C1 segment of cervical spinal cord (tissue), 14 donors: Measurements from ENCODE around the gene DAPL1.

Experiments
- DNase-seq, 14 donors: peaks; one replicate each; lab custom pipeline; 2025; lab: John Stamatoyannopoulos, UW

Gene DAPL1

DNA sequence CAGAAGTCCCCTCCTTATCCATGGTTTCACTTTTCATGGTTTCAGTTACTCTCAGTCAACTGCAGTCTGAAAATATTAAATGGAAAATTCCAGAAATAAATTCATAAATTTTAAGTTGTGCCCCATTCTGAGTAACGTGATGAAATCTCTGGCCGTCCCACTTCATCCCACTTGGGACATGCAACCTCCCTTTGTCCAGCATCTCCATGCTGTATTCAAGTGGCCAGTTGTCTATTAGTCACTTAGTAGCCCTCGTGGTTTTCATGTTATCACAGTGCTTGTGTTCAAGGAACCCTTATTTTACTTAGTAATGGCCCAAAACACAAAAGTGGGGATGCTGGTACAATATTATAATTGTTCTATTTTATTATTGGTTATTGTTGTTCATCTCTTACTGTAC, 18.0 kb upstream of the DAPL1 start:
- DNase-seq, result no peak

DNA sequence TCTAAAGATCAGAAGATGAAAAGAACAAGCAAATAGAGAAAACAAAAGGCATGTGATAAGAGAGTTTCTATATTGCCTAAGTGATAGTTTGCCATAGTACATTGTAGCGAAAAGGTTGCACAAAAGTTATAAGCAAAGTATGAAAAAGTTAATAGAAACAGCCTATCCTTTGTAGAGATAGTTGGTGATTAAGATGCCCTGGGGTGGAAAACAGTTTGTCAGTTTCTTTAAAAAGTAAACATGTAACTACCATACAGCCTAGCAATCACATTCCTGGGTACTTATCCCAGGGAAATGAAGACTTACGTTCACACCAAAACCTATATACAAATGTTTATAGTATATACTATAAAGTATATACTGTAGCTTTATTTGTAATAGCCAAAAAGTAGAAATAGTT, 16.9 kb upstream of the DAPL1 start:
- DNase-seq, result no peak

DNA sequence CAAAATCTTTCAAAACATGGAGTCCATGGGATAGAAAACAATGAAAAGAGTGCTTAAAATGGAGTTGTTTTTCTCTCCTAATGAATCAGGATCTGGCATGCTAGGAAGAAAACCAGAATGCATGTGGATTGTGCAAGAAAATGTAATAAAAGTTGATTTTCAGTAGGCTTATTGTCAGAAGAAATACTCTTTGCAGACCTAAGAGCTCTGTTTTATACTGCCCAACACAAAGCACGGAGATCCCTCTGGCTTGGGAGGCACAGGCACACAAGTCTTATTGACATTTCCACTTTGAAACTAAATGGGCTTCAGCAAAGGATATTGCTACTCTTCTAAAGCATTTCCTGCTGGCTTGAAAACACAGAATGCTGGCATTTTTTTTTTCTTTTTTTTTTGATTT, 15.5 kb upstream of the DAPL1 start:
- DNase-seq, result no peak

DNA sequence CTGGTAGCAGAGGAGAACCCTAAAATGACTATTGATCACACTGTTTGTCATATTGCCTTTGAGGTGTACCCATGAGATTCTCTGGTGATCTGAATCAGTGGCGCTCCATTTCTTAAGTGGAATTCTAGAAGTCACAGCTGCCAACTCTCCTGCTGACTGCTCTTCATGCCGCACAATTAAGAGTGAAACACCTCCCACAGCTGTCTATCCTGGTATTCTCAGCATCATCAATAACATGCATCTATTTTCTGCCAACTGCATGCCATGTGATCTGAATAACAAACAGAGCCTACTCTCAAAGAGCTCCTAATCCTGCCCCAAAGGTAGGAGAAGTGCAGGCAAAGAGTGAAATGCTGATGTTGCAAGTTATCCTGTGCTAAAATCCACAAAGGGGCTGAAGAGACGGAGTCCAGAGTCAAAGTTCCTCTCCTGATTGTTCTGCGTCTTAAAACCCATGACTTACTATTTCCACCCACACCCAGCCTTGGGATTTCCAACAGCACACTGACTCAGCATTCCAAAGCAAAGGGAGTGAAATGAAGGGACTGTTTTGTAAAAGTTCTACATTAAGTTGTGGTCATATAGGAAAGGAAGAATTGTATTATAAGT, 13.7 kb upstream of the DAPL1 start:
- no peak for DNase-seq

DNA sequence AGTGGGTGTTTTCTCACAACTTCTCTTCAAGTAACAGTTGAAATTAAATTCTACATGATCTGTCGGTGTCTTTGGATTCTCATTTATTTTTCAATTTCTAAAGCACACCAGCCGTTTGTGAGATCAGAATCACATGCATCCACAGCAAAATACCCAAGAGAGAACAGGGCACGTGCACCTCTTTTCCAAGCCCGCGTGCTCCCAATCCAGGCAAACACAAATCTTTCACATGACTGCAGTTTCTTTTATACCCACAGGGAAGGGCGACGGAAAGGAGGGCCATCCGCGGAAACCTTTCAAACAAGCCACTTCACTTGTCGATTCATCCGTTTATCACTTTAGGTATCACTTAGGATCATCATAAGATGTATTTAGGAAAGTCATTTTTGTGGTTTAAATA, 13.0 kb upstream of the DAPL1 start:
- DNase-seq, result no peak

DNA sequence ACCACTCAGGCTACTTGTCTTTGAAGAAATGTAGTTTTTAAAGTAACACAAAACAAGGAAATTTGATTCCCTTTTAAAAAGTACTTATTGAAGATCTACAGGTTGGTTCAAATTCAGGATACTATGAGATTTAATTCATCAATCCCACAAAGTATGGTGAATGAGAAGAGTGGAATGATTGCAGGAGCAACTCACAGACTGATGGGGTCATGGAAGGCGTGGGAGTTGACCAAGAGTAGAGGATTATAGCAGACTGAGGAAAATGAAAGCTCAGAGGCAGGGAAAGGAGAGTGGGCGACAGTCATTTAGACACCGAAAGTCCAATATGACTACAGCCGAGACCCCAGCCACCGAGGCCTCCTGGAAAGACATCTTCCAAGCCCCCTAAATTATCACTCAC, 12.5 kb upstream of the DAPL1 start:
- no peak for DNase-seq

DNA sequence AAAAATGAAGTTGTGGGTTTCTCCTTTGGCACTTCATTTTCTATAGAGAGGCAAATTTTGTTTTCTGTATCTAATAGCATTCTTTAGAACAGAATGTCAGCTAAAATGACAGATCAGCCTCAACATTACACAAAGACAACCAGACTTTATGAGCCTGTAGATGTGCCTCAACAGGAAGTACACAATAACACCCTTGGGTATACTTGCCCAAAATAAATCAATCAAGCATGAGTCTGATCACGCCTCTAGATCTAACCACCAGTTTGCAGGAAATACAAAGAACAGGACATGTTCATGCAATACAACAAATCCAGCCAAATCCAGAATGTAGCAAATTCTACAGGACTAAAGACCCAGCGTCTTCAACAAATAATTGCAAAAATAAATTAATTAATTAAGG, 11.2 kb upstream of the DAPL1 start:
- no peak for DNase-seq

DNA sequence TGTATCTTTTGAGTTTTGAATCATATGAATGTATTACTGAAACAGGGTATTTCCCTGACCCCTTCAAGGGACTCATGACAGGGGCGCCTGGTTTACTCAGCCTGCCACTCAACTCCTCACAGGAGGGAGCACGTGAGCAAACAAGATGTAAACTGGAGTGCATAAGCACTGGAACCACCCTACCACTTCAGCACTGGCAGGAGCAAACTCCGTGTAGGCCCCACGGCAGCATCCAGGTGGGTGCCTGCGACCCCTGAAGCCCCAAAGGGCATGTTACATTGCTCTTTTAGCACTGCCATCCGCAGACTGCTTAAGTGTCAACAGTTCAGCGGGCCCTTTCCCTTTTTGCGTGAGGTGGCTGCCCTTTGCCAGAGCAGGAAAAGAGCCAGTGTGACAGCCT, 8.2 kb upstream of the DAPL1 start:
- no peak for DNase-seq

DNA sequence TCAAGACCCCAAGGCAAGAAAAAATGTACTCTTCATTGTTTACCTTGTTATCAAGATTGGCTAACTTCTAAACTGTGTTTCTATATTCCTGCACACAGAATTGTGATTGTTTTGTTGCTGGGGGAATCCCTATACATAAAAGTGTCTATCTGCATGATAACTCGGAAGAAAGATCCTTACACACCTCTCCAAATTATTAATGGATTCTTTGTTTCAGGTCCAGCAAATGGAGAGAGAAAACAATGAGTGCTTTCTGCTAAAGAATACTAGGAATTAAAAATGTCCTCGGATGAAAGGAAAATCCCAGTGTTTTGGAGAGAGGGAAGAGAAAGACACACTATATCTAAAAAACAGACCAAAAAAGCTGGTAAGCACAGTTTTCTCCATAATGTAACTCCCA, 6.2 kb upstream of the DAPL1 start:
- no peak for DNase-seq

DNA sequence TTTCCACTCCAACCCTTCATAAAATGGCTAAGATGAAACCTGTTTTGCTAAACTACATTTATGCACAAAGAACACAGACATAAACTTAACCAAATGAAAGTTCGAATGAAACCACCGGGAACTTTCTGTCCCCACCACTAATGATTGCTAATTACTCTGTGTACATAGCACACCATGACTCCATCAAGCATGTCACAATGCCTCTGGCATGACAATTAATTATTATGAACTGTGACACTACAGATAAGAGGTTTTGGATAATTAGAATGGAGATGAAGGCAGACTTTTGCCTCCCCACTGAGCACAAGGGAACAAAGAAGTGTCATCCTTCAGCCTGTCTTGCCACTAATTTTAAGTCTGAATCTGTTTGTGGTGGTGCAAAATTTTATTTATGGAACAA, 1.5 kb downstream of the DAPL1 start:
- peak in 1 of 14 donors; percentile 3 for DNase-seq

DNA sequence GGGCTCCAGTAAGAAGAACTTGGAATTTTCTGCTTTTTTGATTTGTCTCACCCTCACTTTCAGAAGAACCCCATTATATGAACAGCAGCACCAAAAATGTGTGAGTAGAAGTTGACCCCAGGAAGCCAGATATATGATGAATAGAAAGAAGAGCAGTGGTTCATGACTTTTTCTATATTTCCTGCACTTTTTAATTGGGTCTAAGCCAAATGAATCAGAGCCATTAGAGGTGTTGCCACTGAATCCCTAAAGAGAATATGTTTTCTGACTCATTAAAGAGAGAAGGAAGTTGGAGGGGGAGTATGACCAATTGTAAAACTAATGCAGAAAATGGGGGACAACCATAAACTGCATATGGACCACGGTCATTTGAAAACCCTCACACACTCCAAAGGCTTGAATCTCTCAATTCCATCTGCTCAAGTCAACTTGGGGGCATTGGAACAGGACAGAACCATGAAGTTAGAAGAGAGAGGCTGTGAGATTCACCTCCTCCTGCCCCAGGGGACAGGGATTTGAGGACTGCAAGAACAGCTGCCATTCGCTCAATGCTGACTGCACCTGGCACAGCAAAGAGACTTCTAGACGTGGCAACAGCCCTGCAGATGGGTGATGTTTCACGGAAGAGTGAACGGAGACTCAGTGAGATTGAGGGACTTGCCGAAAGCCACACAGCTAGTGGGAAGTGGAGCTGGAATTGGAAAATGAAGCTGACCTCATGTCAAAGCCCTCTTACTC, 3.0 kb downstream of the DAPL1 start:
- no peak for DNase-seq

DNA sequence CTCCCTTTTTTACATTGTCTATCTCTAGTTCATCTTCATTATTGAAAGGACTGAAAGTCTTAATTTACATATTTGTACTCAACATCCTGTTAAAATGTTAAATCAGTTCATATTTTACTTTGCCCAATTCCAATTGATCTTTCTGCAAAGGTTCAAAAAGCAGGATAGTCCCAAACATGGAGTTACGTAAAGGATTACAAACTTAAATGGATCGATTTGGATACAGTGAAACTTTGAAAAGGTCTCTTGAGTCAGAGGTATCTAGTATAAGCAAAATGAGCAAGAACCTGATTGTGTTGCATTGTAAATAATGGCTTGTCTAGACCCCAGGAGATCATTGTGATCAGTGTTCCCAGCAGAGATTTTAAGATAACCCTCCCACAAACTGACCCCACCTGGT, 4.1 kb downstream of the DAPL1 start:
- no peak for DNase-seq

DNA sequence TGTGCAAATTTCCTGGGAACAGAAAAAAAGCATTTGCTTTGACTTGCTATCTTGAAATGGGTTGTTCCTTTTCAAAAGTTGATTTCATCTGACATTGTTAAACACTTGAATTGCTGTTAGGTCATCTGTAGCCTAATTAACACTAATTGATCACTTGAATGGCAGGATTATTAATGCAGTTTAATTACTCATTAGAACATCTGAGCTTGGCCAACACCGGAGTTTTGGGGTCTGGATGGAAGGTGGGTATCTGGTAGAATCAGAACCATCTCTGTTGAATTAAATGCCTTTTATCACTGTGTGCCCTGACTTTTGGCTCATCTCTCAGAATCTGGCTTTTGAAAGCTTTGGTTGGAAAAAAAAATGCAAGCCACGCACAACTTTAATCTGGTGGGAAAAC, 8.4 kb downstream of the DAPL1 start:
- no peak for DNase-seq

DNA sequence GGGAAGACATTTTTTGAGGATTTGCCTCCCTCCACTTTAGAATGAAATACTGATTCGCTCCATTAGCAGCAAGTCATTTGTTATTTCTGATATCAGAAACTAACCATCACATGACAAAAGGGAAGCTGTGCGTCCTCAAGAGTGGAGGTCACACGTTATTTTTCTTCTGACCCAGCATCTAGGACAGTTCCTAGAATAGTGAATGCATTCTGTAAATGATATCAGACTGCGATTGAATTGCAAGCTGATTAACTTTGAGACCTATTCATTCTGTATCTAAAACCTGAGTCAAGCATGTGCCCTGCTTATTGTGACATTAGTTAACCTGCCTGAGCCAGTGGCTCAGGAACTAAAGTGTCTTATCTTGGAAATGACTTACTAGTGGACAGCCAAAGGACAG, 10.1 kb downstream of the DAPL1 start:
- no peak for DNase-seq

DNA sequence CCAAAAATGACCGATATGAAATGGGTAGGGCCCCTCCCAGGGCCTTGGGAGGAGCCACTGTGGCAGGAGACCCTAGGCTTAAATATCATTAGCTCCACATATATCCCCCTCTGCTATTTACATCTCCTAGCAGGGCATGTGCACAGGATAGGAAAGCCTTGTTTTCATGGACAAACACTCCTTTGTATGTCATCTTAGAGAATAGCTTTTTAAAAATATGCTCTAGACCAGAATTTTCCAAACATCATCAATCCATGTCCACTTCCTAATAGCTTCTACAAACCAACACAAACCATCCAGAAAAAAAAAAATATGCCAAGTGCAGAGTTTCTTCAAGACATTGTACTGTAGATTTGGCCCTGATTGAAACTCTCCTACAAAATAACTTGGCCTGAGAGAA, 10.8 kb downstream of the DAPL1 start:
- DNase-seq, result no peak

DNA sequence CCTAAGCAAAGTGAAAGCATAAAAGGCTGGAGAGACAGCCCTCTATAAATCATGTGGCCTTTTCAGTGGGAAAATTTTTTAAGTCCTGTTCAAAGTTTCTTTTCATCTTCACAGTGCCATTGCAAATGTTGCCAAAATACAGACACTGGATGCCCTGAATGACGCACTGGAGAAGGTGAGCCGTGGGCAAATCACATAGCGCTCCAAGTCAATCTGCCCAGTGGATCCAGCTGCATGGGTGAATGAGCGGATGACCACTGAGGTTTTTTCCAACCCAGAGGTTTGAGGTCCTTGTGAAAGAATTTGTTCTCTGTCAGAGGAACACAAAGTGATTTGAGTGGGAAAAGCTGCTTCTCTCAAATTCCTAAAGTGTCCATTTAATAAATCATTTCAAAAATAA, 11.8 kb downstream of the DAPL1 start:
- DNase-seq, result no peak

DNA sequence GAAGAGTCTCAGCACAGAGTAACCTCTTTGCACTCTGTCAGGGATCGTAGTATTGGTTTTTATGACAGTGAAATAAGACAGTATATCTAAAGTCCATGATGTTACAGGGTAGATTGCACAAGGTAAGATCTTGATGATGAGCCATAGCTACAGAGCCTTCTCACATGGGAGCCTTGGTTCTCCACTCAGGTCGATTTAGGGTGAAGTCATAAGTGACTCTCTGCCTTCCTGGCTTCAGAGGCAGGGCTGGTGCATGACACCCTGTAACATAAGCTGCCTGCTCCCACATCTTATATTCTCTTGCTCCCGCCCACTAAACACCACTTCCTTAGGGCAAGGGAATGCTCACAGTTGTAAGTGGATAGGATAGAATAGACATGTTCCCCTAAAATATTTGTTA, 13.3 kb downstream of the DAPL1 start:
- DNase-seq, result no peak

DNA sequence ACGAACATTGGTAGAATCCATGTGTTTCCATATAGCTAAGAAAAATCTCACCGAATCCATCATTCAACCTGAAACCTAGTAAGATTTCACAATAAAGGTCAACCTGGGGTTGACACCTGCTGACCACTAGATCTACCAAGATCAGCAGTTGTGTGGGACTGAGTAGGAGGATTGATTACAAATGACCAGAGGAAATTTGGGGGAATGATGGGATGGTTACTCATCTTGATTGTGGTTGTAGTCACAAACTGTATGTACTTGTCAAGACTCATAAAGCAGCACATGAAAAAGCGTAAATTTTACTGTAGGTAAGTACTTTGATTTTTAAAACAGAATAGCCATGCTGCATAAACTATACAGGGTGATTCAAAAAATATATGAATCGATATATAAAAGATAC, 14.7 kb downstream of the DAPL1 start:
- no peak for DNase-seq

DNA sequence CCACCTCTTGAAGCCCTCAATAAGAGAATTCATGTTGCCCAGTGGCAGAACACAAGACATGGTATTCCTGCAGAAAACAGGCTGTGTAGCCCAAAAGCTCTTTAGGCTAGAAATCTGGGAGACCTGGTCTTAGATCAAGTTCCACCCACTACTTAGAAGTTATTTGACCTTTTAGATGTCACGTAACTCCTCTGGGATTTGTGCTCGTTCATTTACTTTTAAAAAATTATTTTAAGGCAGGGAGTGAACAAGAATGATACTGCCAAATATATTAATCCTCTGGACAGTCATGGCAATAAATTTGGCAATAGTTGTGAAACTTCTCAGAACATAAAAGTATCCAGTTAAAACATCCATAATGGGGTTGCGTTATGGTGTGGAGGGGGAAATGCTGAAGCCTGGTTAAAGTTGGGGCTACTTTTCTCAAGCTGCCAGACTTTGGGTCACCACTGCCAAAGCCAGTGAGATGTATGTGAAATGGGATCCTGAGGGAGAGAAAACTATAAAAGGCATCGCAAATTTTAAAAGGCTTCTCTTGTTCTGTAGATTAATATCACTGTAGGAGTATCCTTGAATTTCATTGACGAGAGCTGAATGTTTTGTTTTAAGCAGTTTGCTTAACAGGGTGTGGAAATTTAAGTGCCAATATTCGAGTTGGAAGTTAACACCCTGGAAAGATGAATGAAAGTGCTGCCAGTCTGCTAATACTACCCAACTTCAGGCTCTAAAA, 15.8 kb downstream of the DAPL1 start:
- no peak for DNase-seq

DNA sequence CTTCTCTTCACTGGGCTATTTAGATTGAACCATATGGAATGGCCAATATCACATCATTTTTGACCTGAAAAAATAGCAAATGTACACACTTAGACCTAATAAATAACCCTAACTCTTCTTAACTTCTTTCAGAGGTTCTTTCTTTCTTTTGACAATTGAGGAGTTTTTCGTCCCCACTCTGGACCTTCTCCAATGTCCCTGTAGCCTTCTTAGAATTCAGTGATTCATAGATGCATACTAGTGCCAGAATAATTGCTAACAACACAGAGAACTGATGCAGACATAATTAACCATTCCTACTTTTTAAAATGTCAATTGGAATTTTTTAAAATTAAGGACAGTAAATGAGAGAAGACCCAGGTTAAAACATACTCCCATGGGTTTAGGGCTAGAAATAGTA, 20.0 kb downstream of the DAPL1 start:
- DNase-seq, result no peak

DNA sequence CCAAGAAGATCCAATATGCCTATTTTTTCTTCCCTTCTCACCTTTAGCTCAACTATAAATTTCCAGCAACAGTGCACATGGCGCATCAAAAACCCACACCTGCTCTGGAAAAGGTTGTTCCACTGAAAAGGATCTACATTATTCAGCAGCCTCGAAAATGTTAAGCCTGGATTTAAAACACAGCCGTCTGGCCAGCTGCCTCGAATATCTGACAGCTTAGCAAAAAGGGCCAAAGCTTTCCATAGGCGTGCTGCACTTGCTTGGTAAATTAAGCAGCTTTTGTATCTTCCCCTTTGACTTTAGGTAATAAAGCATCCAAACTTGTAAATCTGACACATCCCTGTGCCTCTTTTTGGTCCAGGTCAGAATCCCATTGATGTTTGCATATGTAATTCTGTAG, 20.5 kb downstream of the DAPL1 start:
- DNase-seq, result no peak

DNA sequence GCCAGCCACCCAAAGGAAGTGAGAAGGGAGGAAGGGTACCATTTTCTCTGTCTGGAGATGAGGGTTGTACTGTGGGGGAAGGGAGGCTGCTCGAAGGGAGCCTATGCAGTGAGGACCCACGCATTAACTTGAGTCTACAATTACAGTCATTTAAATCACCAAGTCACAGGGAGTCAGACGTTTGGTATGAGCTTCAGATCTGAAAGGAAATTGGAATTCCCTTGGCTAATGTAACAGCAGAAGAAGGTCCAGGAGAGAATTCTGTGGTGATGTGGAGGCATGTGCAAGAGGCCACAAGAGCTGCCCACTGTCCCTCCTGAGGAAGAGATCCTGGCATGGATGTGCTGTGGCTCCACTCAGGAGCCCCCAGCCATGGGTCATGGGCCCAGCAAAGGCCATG, 22.5 kb downstream of the DAPL1 start:
- DNase-seq, result no peak

DNA sequence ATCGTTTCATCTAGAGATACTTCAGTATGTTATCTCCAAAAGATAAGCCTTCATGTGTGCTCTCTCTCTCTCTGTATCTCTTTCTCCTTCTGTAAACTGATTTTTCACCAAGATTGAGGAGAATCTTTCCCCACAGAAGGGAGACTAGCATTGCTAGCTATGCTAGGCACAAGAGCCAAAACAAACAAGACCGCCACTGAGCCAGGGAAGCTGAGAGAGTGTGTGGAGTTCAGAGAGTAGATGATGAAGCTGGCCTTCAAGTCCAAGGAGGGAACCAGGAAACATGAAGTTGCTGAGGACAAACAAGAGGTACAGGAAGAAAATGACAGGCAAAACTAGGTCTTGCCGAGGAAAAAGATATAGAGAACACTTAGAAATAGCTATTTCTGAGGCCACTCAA, 23.4 kb downstream of the DAPL1 start:
- no peak for DNase-seq
